Stimulated activated CD4-positive, alpha-beta T cell treated with anti-CD3 and anti-CD28 coated beads, Interleukin-12 subunit alpha, Interleukin-12 subunit beta, amount 100 ng/mL, for 48 hours (primary cell): ENCODE results near the gene NELFA.

ENCODE experiments used
- DNase-seq, 3 donors: peaks; one replicate each; pipeline ENCODE4 v3.0.0-alpha.2; 2020; ENCODE audit warnings: low read depth in 2 of 3, low spot score in 1 of 3

The NELFA gene

DNA sequence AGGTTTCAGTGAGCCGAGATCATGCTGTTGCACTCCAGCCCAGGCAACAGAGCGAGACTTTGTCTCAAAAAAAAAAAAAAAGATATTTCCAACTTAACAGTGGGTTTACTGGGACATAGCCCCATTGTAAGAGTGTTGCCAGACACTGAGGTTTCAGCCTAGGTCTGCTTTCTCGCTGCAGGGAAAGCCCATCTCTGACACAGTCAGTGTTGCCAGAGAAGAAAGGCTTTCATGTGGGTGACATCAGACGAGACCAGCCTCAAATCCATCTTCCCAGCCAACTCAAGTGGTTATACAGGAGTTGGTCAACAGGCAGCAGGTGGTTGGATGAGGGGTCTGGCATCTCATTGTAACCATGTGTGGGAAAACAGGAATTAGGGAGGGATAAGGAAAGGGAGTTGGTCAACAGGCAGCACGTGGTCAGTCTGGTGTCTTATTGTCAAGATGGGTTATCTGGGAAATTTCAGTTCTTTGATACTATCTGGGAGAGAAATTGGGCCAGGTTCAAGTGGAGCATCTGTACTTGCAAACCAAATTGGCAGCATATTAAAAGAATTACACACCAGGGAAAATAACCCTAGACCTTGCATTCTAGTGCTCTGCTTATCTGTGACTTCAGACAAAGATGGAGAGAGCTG is 41.1 kb downstream of the NELFA start:
- DNase-seq = no peak

DNA sequence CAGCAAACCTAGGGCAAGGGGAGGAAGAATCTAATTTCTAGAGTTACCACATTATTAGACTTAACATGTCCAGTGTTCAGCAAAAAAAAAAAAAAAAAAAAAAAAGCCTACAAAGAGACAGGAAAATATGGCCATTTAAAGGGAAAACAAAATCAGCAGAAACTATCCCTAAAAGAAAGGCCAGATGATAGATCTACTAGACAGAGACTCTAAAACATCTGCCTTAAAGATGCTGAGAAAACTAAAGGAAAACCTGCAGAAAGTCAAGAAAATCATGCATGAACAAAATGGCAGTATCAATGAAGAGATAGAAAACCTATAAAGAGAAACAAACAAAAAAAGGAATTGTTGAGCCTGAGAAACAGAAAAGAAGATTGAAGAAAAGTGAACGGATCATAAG is 43.8 kb downstream of the NELFA start:
- no peak for DNase-seq

DNA sequence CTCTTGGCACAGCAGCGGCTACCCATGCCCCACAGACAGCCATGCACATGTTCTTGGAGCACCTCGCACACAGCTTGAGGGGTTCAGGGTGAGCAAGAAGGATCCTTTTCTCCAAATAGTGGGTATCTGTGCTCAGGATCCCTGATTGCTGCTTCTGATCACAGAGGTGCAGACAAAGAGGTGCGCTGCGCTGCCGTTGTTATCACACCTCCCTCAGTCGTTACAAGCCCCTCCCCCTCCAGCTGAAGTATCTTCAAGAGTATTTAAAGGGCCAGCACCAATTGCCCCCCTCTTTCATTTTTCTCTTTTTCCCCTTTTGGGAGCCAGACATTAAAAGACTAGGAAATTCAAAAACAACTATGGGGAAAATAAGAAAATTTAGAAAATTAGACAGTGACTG is 44.3 kb downstream of the NELFA start:
- DNase-seq = no peak

DNA sequence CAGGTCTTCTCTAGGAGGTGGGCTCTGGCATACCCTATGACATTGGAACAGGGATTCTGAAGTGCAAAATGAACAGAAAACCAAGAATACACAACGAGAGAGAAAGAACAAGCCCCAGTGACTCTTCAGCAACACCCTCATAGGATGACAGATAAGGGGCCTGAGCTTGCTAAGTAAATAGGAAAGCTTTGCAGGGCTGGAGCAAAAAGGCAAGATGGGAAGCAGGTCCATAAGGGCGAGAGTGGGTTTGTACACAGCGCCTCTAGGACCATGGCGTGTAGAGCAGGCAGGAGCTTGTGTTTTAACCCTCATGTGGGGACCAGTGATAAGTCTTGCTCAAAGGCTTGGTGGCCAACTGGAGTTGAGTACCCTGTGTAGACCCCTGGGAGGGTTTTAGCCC is 45.8 kb downstream of the NELFA start:
- DNase-seq = no peak

DNA sequence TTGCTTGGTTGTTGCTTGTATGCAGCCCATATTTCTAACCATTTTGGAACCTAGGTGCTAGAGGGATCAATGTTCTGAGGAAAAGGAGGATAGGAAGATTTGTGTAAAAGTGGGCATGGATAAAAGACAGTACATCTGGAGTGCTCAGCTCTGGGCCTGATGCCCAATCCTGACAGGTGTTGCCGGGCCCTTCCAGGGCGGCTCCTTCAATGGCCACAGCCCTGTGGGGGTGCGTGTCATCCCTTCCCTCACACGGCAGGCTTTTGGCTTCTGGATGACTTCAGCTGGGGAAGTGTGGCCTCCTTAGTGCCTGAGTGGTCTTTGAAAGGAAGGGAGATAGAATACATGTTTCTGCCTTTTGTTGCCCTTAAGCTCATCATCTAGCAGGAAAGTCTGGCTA is 47.2 kb downstream of the NELFA start:
- no peak for DNase-seq

DNA sequence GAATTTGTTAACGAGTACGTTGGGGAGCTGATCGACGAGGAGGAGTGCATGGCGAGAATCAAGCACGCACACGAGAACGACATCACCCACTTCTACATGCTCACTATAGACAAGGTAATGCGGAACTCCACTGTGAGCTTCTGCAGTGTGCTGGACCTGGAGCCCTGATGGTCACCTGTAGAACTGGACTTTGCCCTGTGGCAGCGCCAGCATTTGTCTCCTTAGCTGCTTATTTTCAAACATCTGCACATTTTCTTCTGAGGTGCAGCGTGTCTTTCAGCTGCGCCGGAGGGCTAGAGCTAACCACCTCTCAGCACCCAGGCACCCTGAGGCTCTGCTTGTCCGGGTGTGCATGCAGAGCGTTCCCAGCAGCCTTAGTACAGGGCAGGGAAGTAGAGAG is 47.7 kb downstream of the NELFA start:
- no peak for DNase-seq

DNA sequence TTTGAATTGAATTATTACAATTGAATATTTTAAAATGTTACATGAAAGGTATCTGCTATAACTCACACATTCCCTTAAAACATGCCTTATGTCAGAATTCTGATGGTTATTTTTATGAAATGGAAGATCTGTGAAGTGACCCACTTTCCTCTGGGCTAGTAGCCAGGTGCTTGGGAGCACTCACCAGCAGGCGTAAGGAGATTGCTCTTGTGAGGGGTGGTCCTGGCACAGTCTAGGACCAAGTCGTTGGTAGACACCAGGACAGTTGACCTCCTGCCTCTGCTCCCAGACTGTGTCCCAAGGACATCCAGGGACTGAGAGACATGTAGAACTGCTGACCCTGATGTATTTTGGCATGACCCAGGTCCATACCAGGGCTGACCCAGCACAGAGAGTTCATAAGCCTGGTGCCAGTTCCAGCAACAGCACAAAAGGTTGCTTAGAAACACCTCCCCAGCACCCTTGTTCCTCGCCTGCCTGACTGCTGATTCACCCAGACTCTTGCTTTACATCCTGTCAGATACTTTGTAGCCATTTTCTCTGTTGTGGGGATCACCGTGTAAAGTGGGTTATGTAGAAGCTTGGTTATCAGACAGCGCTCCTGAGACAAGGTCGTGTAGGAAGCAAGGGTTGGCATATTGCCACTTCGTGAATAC is 48.5 kb downstream of the NELFA start:
- DNase-seq = no peak

DNA sequence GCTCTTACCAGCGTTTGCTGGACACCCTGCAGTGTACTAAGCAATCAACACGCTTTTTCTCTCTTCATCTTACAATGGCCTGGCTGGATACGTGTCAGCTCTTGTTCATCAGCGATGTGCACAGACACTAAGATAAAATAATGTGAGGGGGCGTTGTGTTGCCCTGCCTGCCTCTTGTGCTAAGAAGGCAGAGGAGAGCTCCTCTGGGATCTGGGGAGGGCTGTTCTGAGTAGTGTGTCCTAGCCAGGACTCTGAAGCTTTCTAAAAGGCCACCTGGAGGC is 49.7 kb downstream of the NELFA start:
- no peak for DNase-seq

DNA sequence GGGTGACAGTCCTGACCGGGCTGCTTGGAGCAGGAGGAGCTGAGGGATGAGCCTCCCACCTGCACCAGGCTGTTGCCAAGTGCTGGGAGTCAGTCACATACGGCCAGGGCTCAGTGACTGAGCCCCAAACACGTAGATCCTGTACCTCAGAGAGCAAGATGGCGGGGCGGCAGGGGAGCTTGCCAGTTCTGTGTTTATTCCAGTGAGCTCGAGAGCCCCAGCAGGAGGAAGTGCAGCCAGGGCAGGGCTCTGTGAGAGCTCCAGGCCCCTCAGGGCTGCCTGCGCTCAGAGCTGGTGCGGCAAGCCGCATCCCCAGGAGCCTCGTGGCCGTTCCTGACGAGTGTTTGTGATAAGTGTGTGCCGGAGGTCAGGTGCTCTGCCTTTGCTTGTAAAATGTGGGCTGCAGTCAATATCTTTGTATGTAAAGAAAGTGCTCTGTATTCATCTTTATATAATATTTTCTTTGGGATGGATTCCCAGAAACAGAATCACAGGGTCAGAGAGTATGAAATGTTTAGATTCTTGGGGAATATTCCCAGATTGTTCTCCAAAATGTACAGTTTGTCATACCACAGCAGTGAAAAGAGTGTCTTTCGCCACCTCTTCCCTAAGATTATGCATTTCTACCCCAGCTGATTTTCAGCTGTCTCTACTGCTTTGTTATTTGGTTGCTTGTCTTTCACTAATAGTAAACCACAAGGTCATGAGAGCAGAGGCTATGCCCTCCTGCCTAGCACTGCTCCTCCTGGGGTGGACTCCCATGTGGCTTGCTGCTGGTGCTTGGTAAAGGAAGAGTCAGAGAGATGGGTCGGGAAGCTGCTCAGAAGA is 50.3 kb downstream of the NELFA start:
- DNase-seq = no peak

DNA sequence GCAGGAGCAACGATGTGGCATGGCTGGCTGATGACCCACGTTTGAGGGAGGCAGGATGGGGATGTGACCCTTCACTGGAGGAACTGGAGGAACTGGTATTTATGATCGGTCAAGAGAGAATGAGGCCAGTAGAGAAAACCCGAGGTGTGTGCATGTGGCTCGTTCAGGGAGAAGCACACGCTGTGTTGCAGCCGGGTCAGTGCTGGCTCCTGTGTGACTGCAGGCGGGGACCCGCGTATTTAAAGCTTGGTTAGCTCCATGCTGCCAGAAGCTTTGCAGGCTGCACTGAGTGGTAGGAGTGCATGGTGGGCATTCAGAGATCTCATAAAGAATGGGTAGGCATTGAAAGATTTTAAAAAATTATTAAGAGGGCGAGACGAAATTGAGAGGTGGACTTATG is 52.1 kb downstream of the NELFA start:
- no peak for DNase-seq

DNA sequence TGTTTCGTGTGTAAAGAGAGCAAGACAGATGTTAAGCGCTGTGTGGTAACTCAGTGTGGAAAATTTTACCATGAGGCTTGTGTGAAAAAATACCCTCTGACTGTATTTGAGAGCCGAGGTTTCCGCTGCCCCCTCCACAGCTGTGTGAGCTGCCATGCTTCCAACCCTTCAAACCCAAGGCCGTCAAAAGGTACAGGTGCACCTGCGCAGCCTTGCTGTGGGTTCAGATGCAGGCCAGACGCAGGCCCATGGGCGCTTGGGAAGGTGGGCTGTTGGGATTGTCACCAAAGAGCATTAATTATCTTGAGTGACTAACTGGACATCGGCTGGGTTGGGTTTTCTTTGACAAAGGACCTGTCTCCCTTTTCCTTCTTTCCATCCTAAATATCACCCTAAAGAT is 55.4 kb downstream of the NELFA start:
- no peak for DNase-seq

DNA sequence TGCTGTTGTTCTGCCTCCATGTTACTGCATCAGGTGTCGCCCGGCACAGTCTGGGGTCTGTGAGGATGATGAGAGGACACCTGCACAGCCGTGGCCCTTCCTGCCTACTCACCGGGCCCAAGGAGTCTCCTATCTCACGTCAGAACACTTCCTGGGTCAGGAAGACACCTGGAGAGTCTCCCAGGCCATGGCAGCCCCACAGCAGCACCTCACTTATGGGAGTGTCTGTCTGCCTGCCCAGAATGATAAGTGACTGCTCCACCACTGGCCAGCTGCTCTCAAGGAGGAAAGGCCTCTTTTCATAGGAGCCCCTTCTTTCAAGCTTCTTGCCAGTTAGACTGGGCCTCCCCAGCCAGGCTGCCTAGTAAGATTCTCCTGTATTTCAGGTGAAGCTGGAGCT is 56.1 kb downstream of the NELFA start:
- DNase-seq = no peak

DNA sequence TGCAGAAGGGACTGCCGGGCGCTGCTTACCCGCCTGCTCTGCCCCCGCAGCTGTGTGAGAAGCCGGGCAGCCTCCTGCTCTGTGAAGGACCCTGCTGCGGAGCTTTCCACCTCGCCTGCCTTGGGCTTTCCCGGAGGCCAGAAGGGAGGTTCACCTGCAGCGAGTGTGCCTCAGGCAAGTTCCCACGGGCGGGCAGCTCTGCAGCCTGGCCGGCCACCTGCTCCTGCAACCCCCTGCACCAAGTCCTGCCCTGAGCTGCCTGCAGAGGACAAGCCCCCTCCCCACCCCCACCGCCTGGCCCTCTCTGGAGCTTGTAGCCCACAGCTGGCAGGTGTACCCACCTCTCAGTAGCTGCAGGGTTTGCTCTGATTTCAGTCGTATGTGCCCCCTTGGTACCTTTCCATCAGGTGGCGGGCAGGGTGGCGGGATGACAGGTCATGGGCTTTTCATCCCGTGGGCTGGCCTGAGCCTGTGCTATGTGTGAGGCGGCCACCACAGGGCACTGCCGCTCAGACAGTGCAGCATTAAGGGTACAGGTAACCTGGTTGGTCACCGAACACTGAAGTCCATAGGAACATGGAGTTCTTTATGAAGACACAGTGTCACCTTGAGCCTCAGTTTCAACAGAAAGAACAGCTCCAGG is 56.6 kb downstream of the NELFA start:
- DNase-seq = no peak

DNA sequence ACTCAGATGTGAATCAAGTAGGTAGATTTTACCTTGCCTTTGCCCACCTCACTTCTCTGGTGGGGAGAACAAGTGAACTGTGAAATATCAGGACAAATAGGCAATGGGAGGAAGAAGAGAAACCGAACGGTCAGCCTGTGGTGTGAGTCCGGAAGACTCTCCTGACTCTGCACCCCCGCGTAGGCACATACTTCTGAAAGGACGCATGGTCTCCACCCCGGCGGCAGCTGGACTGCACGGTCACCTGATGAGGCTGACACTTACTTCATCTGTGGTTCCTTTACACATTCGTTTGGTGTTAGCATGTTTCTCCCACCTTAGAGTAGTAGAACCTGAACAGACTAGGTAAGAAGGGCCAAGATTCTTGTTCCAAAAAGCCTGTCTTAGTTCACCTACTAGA is 58.4 kb downstream of the NELFA start:
- DNase-seq = no peak

DNA sequence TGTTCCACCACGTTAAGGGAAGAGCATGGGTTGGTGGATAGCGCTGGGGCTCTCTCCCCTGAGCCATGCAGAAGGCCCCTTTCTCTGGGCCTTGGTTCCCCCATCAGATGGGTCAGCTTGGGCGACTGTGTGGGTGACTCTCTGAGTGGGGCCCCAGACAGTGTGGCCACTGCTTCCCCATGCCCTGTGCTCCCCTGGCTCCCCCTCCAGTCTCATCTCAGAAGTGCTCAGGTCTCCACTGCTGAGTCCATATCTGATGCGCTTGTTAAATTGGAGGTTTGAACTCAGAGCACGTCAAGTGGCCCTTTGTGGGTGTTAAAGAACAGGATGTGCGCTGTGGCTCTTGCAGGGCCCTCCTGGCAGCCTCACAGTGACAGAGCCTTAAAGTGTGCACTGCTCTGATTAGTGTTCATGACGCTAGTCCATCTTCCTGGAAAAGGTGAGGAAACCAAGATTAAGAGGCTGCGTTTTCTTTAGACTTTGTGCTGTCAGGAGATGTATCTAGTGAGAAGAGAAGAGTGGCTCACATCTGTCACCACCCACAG is 59.8 kb downstream of the NELFA start:
- DNase-seq = no peak

DNA sequence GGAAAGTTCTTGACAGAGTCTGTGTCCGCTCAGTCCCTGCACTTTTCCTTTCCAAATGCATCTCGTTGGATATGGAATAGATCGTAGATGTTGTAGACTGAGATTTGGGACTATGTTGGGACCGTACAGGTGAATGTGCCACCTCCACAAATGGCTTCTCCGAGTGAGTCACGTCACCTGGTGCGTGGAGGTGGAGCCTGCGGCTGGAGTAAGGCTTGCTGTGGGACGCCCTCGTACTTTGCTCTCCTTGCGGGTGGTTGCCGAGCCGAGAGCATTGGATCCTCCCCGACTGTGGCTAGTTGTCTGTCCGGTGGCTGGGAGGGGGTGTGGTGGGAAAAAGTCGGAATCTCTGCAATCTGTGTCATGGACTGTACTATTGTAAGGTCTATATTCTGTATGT is 60.5 kb downstream of the NELFA start:
- DNase-seq = no peak

DNA sequence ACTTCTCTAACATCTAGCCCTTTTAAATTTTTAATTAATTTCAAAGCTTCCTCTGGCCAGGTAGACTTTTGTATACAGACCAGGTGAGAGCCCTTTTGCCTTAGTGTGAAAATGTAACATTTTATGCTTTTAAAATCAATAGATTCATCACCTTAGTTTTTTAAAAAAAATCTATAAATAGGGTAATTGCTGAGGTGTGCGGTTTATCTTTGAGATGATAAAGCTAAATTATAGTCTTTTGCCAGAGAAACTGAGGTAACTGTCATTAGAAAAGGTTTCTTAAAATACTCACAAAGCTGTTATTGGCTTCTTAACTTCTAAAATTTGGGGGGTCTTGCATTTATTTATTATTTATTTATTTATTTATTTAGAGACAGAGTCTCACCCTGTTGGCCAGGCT is 62.9 kb downstream of the NELFA start:
- no peak for DNase-seq

DNA sequence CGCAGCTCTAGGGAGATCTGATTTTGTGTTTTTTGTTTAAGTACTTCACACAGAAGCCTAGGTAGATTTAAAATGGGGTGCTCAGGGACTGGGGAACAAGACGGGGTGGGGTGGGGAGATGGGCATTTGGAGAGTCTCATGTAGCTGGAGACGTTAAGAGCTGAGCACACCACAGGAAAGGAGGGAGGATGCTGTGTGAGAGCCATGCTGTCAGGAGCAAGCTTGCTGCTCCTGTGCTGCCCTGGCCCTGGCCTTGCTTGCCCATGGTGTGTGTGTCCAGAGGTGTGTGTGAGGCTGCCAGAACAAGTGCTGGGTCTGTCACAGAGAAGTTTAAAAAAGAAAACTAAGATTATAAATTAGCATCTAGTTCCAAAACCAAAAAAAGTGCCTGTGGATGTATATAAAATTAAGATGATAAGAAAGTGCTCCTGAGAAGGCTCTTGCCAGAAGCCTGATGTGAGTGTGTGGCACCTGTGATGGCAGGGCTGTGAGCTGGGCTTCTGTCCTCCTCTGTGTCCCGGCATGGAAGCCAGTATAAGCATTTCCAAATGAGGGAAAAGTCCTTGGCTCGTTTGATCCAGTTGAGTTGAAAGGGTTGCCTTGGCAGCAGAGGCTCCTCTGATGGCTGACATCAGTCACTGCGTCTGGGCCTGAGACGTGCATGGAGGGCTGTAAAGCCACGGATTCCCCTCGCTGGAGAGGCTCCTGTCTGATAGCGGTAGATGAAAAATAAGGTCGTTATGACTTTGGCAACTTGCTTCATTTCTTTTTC is 63.5 kb downstream of the NELFA start:
- no peak for DNase-seq

DNA sequence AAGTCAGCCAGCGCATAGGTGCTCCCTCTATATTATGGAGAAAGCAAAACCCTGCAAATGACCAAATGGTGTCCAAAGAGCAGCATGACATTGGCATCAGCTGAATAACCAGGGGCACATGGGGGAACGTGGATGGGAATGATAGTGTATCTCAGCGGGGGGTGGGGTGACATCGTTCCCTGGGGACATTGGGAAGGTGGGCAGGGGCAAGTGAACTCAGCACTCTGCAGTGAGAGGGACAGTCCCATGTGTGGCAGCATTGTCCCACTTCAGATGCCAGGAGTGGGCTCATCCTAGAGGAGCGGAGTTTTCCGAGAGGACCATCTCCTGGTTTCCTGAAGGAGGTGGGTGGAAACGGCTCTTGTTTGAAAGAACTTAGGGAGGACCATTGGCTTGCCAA is 64.8 kb downstream of the NELFA start:
- no peak for DNase-seq

DNA sequence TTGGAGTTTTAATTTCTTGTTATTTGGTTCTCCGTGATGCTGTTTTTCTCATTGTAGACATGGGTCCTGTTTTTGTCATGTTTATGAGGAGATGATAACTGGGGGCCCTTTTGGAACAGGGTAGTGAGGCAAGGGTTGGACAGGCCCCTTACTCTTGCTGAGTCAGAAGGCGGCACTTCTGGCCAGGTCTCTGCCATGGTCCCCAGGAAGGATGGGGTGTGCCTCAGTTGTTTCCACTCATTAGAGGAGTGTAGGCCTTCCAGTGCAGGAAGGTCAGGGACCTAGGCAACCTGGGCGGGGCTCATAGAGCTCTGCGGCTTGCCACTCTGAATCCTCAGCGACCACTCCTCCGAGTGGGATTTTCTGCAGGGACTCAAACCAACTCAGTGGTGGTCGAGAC is 68.2 kb downstream of the NELFA start:
- no peak for DNase-seq
